CD4-positive, alpha-beta T cell treated with Interleukin-10 for 1 hour (primary cell): ENCODE data around the gene GAS2L1.
"Not testable (repeated sequence)": the region's sequence is repeated elsewhere in the genome, so short reads cannot be mapped to it uniquely, and the experiment has no call there.

Experiments
- DNase-seq: peaks from one replicate; pipeline ENCODE4 v3.0.0-alpha.2; 2020

GAS2L1 gene

GRCh38 chr22:29343313-29343805 lies 36.9 kb downstream of the GAS2L1 start:
- no peak for DNase-seq

- no peak for DNase-seq
Measured at GRCh38 chr22:29344137-29344536, 37.7 kb downstream of the GAS2L1 start.

GRCh38 chr22:29344889-29345288 lies 38.4 kb downstream of the GAS2L1 start:
- DNase-seq: not testable (repeated sequence)

GRCh38 chr22:29345932-29346331 lies 39.5 kb downstream of the GAS2L1 start:
- no peak for DNase-seq

- no peak for DNase-seq
Measured at GRCh38 chr22:29346659-29347058, 40.2 kb downstream of the GAS2L1 start.

- no peak for DNase-seq
Measured at GRCh38 chr22:29348041-29348440, 41.6 kb downstream of the GAS2L1 start.

- DNase-seq: no peak
Measured at GRCh38 chr22:29348956-29349355, 42.5 kb downstream of the GAS2L1 start.

GRCh38 chr22:29351042-29351441 lies 44.6 kb downstream of the GAS2L1 start:
- DNase-seq: no peak

- DNase-seq: no peak
Measured at GRCh38 chr22:29351891-29352290, 45.4 kb downstream of the GAS2L1 start.

- DNase-seq: no peak
Measured at GRCh38 chr22:29352778-29353177, 46.3 kb downstream of the GAS2L1 start.

GRCh38 chr22:29353286-29353685 lies 46.8 kb downstream of the GAS2L1 start:
- DNase-seq: no peak

GRCh38 chr22:29353860-29354259 lies 47.4 kb downstream of the GAS2L1 start:
- DNase-seq: no peak

GRCh38 chr22:29357193-29357890 lies 50.9 kb downstream of the GAS2L1 start:
- not testable (repeated sequence) for DNase-seq

GRCh38 chr22:29359469-29359868 lies 53.0 kb downstream of the GAS2L1 start:
- DNase-seq: no peak
